Karpas-422 (cell line): ENCODE measurements around the gene CALB2. TPM values are rescaled to one million over a fixed set of nuclear protein-coding genes. Genes with fewer than 3 reads are reported as not detected.

ENCODE experiments used
- DNase-seq: peaks from one replicate; pipeline ENCODE4 v3.0.0-alpha.2; 2015
- H2AFZ ChIP-seq: fragments of 200-600 bp; sonication (generic); 2 replicates; pipeline ENCODE4 v1.6.1; 2014; ENCODE audit warnings: antibody characterized with exemption, low read length, mixed read lengths
- H3K27ac ChIP-seq: fragments of 200-600 bp; sonication (generic); 2 replicates; pipeline ENCODE4 v1.5.1; 2014; ENCODE audit warnings: mild to moderate bottlenecking, low read length, moderate library complexity
- H3K27me3 ChIP-seq: fragments of 200-600 bp; sonication (generic); 2 replicates; pipeline ENCODE4 v1.6.1; 2014; ENCODE audit warnings: low read length, mixed read lengths
- H3K36me3 ChIP-seq: fragments of 200-600 bp; sonication (generic); 2 replicates; pipeline ENCODE4 v1.6.1; 2014; ENCODE audit warnings: low read length, mixed read lengths; ENCODE audit not compliant: insufficient read depth
- H3K4me1 ChIP-seq: fragments of 200-600 bp; sonication (generic); 2 replicates; pipeline ENCODE4 v1.6.1; 2014; ENCODE audit warnings: mild to moderate bottlenecking, low read length, mixed read lengths
- H3K4me2 ChIP-seq: fragments of 200-600 bp; sonication (generic); 2 replicates; pipeline ENCODE4 v1.6.1; 2014; ENCODE audit warnings: low read length, low read depth, mild to moderate bottlenecking; ENCODE audit not compliant: poor library complexity, severe bottlenecking
- H3K4me3 ChIP-seq: fragments of 200-600 bp; sonication (generic); 2 replicates; pipeline ENCODE4 v1.5.1; 2014; ENCODE audit warnings: mild to moderate bottlenecking, antibody characterized with exemption, low read length, mixed read lengths
- H3K79me2 ChIP-seq: fragments of 200-600 bp; sonication (generic); 2 replicates; pipeline ENCODE4 v1.6.1; 2014; ENCODE audit warnings: mild to moderate bottlenecking, low read length, mixed read lengths
- H3K9ac ChIP-seq: fragments of 200-600 bp; sonication (generic); 2 replicates; pipeline ENCODE4 v1.6.0; 2014; ENCODE audit warnings: low read length
- H3K9me2 ChIP-seq: fragments of 200-600 bp; sonication (generic), shearing (Covaris generic); replicated peaks from 2 replicates; pipeline ENCODE4 v1.6.0; 2014; ENCODE audit warnings: mild to moderate bottlenecking, low read length, moderate library complexity; ENCODE audit not compliant: insufficient read depth
- H3K9me3 ChIP-seq: fragments of 300-700, 200-600 bp; sonication (generic); 2 replicates; pipeline ENCODE4 v1.6.1; 2014; ENCODE audit warnings: low read length, mixed read lengths
- H4K20me1 ChIP-seq: fragments of 200-600 bp; sonication (generic); 2 replicates; pipeline ENCODE4 v1.6.1; 2014; ENCODE audit warnings: mild to moderate bottlenecking, antibody characterized with exemption, low read length, low read depth; ENCODE audit not compliant: insufficient read depth
- total RNA-seq: library from RNA; depleted of rRNA; stranded (reverse); fragments of >200 nt; shearing (Covaris generic); gene quantifications from 2 replicates; pipeline ENCODE4 v1.2.3, GENCODE V29; 2014; ENCODE audit warnings: low replicate concordance

CALB2 gene
- total RNA-seq, 1 experiment from 2014 or later = not detected

GRCh38 chr16:71338193-71338592 is 20.3 kb upstream of the CALB2 start:
- no peak overlapping the region for H2AFZ ChIP-seq
- H3K27me3 ChIP-seq = no peaks in the 10 kb centered on the region
- H3K36me3 ChIP-seq = no peaks in the 10 kb centered on the region
- H3K79me2 ChIP-seq = no peaks in the 10 kb centered on the region
- H3K4me1 ChIP-seq = no peaks in the 10 kb centered on the region
- H3K9me2 ChIP-seq = no peaks in the 10 kb centered on the region
- H3K9me3 ChIP-seq = no peaks in the 10 kb centered on the region
- H4K20me1 ChIP-seq = no peaks in the 10 kb centered on the region
- DNase-seq = no peak
- H3K4me3 ChIP-seq = no peak overlapping the region
- H3K4me2 ChIP-seq = no peak overlapping the region
- H3K9ac ChIP-seq = no peak overlapping the region
- no peak overlapping the region for H3K27ac ChIP-seq

GRCh38 chr16:71338632-71339031 is 19.9 kb upstream of the CALB2 start:
- no peaks in the 10 kb centered on the region for H3K4me1 ChIP-seq
- no peak for DNase-seq
- no peak overlapping the region for H3K4me2 ChIP-seq
- no peaks in the 10 kb centered on the region for H3K27me3 ChIP-seq
- H3K79me2 ChIP-seq = no peaks in the 10 kb centered on the region
- no peaks in the 10 kb centered on the region for H3K9me2 ChIP-seq
- H3K27ac ChIP-seq = no peak overlapping the region
- H3K36me3 ChIP-seq = no peaks in the 10 kb centered on the region
- no peak overlapping the region for H3K4me3 ChIP-seq
- no peaks in the 10 kb centered on the region for H3K9me3 ChIP-seq
- no peaks in the 10 kb centered on the region for H4K20me1 ChIP-seq
- H3K9ac ChIP-seq = no peak overlapping the region
- no peak overlapping the region for H2AFZ ChIP-seq

- no peak overlapping the region for H3K4me3 ChIP-seq
- H3K9ac ChIP-seq = no peak overlapping the region
- no peaks in the 10 kb centered on the region for H4K20me1 ChIP-seq
- H3K9me2 ChIP-seq = no peaks in the 10 kb centered on the region
- no peak overlapping the region for H2AFZ ChIP-seq
- no peaks in the 10 kb centered on the region for H3K79me2 ChIP-seq
- no peaks in the 10 kb centered on the region for H3K36me3 ChIP-seq
- no peaks in the 10 kb centered on the region for H3K27me3 ChIP-seq
- DNase-seq = no peak
- no peak overlapping the region for H3K4me2 ChIP-seq
- H3K4me1 ChIP-seq = no peaks in the 10 kb centered on the region
- H3K27ac ChIP-seq = no peak overlapping the region
- H3K9me3 ChIP-seq = no peaks in the 10 kb centered on the region
Observed at GRCh38 chr16:71339236-71340171, 19.0 kb upstream of the CALB2 start.

GRCh38 chr16:71340406-71340805 is 18.1 kb upstream of the CALB2 start:
- Histone ChIP-seq H3K79me2 (no peaks in the 10 kb centered on the region), H3K36me3 (no peaks in the 10 kb centered on the region), H3K9ac (no peak overlapping the region), H3K27me3 (no peaks in the 10 kb centered on the region), H4K20me1 (no peaks in the 10 kb centered on the region), H2AFZ (no peak overlapping the region), H3K9me3 (no peaks in the 10 kb centered on the region), H3K4me3 (no peak overlapping the region), H3K9me2 (no peaks in the 10 kb centered on the region), H3K27ac (no peak overlapping the region), H3K4me2 (no peak overlapping the region), H3K4me1 (no peaks in the 10 kb centered on the region)
- no peak for DNase-seq

- H3K9me3 ChIP-seq = no peaks in the 10 kb centered on the region
- no peak overlapping the region for H3K4me3 ChIP-seq
- no peak overlapping the region for H3K9ac ChIP-seq
- no peak overlapping the region for H3K4me2 ChIP-seq
- DNase-seq = no peak
- H3K27ac ChIP-seq = no peak overlapping the region
- H3K4me1 ChIP-seq = no peaks in the 10 kb centered on the region
- no peaks in the 10 kb centered on the region for H3K9me2 ChIP-seq
- H2AFZ ChIP-seq = no peak overlapping the region
- no peaks in the 10 kb centered on the region for H4K20me1 ChIP-seq
- no peaks in the 10 kb centered on the region for H3K27me3 ChIP-seq
- H3K36me3 ChIP-seq = no peaks in the 10 kb centered on the region
- no peaks in the 10 kb centered on the region for H3K79me2 ChIP-seq
Observed at GRCh38 chr16:71341881-71342280, 16.6 kb upstream of the CALB2 start.

- no peaks in the 10 kb centered on the region for H3K9me3 ChIP-seq
- no peaks in the 10 kb centered on the region for H4K20me1 ChIP-seq
- no peaks in the 10 kb centered on the region for H3K4me1 ChIP-seq
- no peaks in the 10 kb centered on the region for H3K9me2 ChIP-seq
- no peaks in the 10 kb centered on the region for H3K36me3 ChIP-seq
- no peak overlapping the region for H3K4me2 ChIP-seq
- no peak overlapping the region for H2AFZ ChIP-seq
- H3K4me3 ChIP-seq = no peak overlapping the region
- H3K27ac ChIP-seq = no peak overlapping the region
- no peak for DNase-seq
- H3K79me2 ChIP-seq = no peaks in the 10 kb centered on the region
- no peak overlapping the region for H3K9ac ChIP-seq
- no peaks in the 10 kb centered on the region for H3K27me3 ChIP-seq
Observed at GRCh38 chr16:71343078-71343477, 15.4 kb upstream of the CALB2 start.

GRCh38 chr16:71344315-71344905 is 14.1 kb upstream of the CALB2 start:
- H3K27me3 ChIP-seq = no peaks in the 10 kb centered on the region
- H3K9ac ChIP-seq = no peak overlapping the region
- H3K79me2 ChIP-seq = no peaks in the 10 kb centered on the region
- H3K9me2 ChIP-seq = no peaks in the 10 kb centered on the region
- H3K4me3 ChIP-seq = no peak overlapping the region
- no peak overlapping the region for H3K27ac ChIP-seq
- no peaks in the 10 kb centered on the region for H3K36me3 ChIP-seq
- no peaks in the 10 kb centered on the region for H3K9me3 ChIP-seq
- H3K4me2 ChIP-seq = no peak overlapping the region
- DNase-seq = no peak
- H3K4me1 ChIP-seq = no peaks in the 10 kb centered on the region
- no peaks in the 10 kb centered on the region for H4K20me1 ChIP-seq
- H2AFZ ChIP-seq = no peak overlapping the region

- no peak overlapping the region for H3K9ac ChIP-seq
Observed at GRCh38 chr16:71345031-71345430, 13.5 kb upstream of the CALB2 start.

More at GRCh38 chr16:71345031-71345430, 13.5 kb upstream of the CALB2 start:
- no peaks in the 10 kb centered on the region for H3K9me3 ChIP-seq
- H2AFZ ChIP-seq = no peak overlapping the region
- no peaks in the 10 kb centered on the region for H3K27me3 ChIP-seq
- no peaks in the 10 kb centered on the region for H4K20me1 ChIP-seq
- no peaks in the 10 kb centered on the region for H3K4me1 ChIP-seq
- no peak for DNase-seq
- H3K4me2 ChIP-seq = no peak overlapping the region
- no peaks in the 10 kb centered on the region for H3K36me3 ChIP-seq
- H3K27ac ChIP-seq = no peak overlapping the region
- no peaks in the 10 kb centered on the region for H3K9me2 ChIP-seq
- no peak overlapping the region for H3K4me3 ChIP-seq
- H3K79me2 ChIP-seq = no peaks in the 10 kb centered on the region
